ENCODE measurements around the gene FGR. TPM values are rescaled to one million over a fixed set of nuclear protein-coding genes. Genes with fewer than 3 reads are reported as not detected.

Gene FGR
- polyA plus RNA-seq, 1 of the 3 experiments (the other 2 are of a cell fraction), result not detected

GRCh38 chr1:27614043-27614624, 20.9 kb downstream of the FGR start:
- CTCF ChIA-PET, result interaction anchor here (1.0 to 27.7 kb wide), 5 partner anchors 7 to 318 kb away, joined by 3 to 603 read pairs (median 67); partner anchors contain the start of genes AHDC1 and IFI6
- WGBS (ENCODE audit: low lambda C conversion rate), result 86% methylated on average over 13 of the region's 16 CpGs
- DNase-seq, result no peak

GRCh38 chr1:27612718-27613117, 22.3 kb downstream of the FGR start:
- Histone ChIP-seq H3K9me3 (no peaks in the 10 kb centered on the region), H4K20me1 (ENCODE audit: insufficient read depth) (no peaks in the 10 kb centered on the region), H3K4me1 (ENCODE audit: control insufficient read depth in 1 of 2, insufficient read depth in 2 of 2, low read depth in 1 of 2, low read length in 1 of 2) (peaks cover 0 to 6% of the 10 kb centered on the region in 2 experiments; a peak in 1 of 4 replicates), H3F3A (replicated peaks; ENCODE audit: insufficient read depth) (no peaks in the 10 kb centered on the region), H3K27ac (ENCODE audit: low read depth in 2 of 2, low read length in 1 of 2) (no peak overlapping the region), H3K9me2 (no peaks in the 10 kb centered on the region), H3K9ac (no peak overlapping the region), H3K4me2 (no peak overlapping the region), H2AFZ (ENCODE audit: low read depth) (no peak overlapping the region), H3K79me2 (ENCODE audit: insufficient read depth) (no peaks in the 10 kb centered on the region), H3K36me3 (replicated peaks in 1 of 2; ENCODE audit: control insufficient read depth in 1 of 2, insufficient read depth in 2 of 2, low read length in 1 of 2) (no peaks in the 10 kb centered on the region), H3K4me3 (ENCODE audit: low read depth in 2 of 2, low read length in 1 of 2) (no peak overlapping the region), H3K27me3 (ENCODE audit: insufficient read depth) (no peaks in the 10 kb centered on the region)
- no peak for DNase-seq
- 50% methylated on average over 3 of the region's 12 CpGs for WGBS (ENCODE audit: low lambda C conversion rate)
- ChIA-PET CTCF (interaction anchor here (22.9 to 27.7 kb wide), 2 partner anchors 49 to 51 kb away, joined by 526 to 603 read pairs; partner anchors contain the start of gene IFI6), POLR2A (no interaction called here)
- TF ChIP-seq YY1 (IDR thresholded peaks at IDR 0.05; ENCODE audit: low read depth) (no peak), GABPA (IDR thresholded peaks at IDR 0.05; ENCODE audit: low read depth) (no peak), FOSL2 (IDR thresholded peaks at IDR 0.05; ENCODE audit: borderline replicate concordance, low read depth) (no peak), IRF3 (IDR thresholded peaks at IDR 0.05; ENCODE audit: low read depth, low read length) (no peak), RCOR1 (IDR thresholded peaks at IDR 0.05; ENCODE audit: low read length) (no peak), SMC3 (IDR thresholded peaks at IDR 0.05; ENCODE audit: low read depth, low read length) (no peak), JUND (IDR thresholded peaks at IDR 0.05) (no peak), TCF12 (IDR thresholded peaks at IDR 0.05) (no peak), CTCF (IDR thresholded peaks at IDR 0.05) (no peak), PBX3 (IDR thresholded peaks at IDR 0.05) (no peak), MAX (IDR thresholded peaks at IDR 0.05; ENCODE audit: low read depth) (no peak), FOXM1 (IDR thresholded peaks at IDR 0.05; ENCODE audit: low read depth) (no peak), SIN3A (IDR thresholded peaks at IDR 0.05; ENCODE audit: borderline replicate concordance, low read depth, low read length) (no peak), EP300 (IDR thresholded peaks at IDR 0.05; ENCODE audit: borderline replicate concordance in 1 of 2, low read depth in 1 of 2, low read length in 1 of 2) (no peak), POLR2AphosphoS5 (IDR thresholded peaks at IDR 0.05; ENCODE audit: low read depth, low read length) (no peak)

More at GRCh38 chr1:27614043-27614624, 20.9 kb downstream of the FGR start:
- H3K9me3 ChIP-seq, result no peaks in the 10 kb centered on the region
- no peak overlapping the region for H3K4me3 ChIP-seq (ENCODE audit: low read depth in 2 of 2, low read length in 1 of 2)
- TF ChIP-seq CHD2 (IDR thresholded peaks at IDR 0.05; ENCODE audit: low read length, partially characterized antibody) (no peak), FOXM1 (IDR thresholded peaks at IDR 0.05; ENCODE audit: low read depth) (no peak), JUND (IDR thresholded peaks at IDR 0.05) (no peak)
- H3F3A ChIP-seq (replicated peaks; ENCODE audit: insufficient read depth), result no peaks in the 10 kb centered on the region
- H3K9ac ChIP-seq, result no peak overlapping the region
- POLR2A ChIA-PET, result no interaction called here
- no peak overlapping the region for H2AFZ ChIP-seq (ENCODE audit: low read depth)
- H3K27ac ChIP-seq (ENCODE audit: low read depth in 2 of 2, low read length in 1 of 2), result no peak overlapping the region
- H3K79me2 ChIP-seq (ENCODE audit: insufficient read depth), result no peaks in the 10 kb centered on the region
- H3K36me3 ChIP-seq (replicated peaks in 1 of 2; ENCODE audit: control insufficient read depth in 1 of 2, insufficient read depth in 2 of 2, low read length in 1 of 2), result no peaks in the 10 kb centered on the region
- H3K4me2 ChIP-seq, result no peak overlapping the region
- H4K20me1 ChIP-seq (ENCODE audit: insufficient read depth), result no peaks in the 10 kb centered on the region
- no peaks in the 10 kb centered on the region for H3K27me3 ChIP-seq (ENCODE audit: insufficient read depth)
- no peaks in the 10 kb centered on the region for H3K9me2 ChIP-seq
- H3K4me1 ChIP-seq (ENCODE audit: control insufficient read depth in 1 of 2, insufficient read depth in 2 of 2, low read depth in 1 of 2, low read length in 1 of 2), result peaks cover 0 to 6% of the 10 kb centered on the region in 2 experiments; a peak in 1 of 4 replicates
